ENCODE data around the gene GAD2. TPM values are rescaled to one million over a fixed set of nuclear protein-coding genes. Genes with fewer than 3 reads are reported as not detected.
A peak's percentile ranks its signal among the peaks of the same experiment; 100 is the strongest.
"Not testable (repeated sequence)": the region's sequence is repeated elsewhere in the genome, so short reads cannot be mapped to it uniquely, and the experiment has no call there.

GAD2 gene
- total RNA-seq, 1 donor from 2014 or later = not detected

DNA sequence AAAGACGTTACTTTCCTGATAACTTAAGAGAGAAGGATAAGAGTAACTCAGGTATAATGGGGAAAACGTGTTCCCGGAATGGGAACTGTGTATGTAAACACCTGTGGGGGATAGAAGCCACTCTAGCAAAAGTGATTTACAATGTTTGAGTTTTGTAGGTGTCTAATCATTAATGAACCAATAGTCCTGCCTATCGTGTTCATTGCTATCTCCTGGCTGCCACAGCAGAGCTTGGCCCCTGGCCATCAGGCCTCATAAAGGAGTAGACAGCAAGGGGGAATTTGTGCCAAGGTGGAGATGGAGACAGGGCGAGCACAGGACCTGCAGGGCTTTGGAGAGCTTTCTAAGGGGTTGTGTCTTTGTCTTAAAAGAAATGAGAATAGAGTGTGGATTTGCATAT is 102.1 kb downstream of the GAD2 start:
- no peak for DNase-seq (ENCODE audit: low spot score)

DNA sequence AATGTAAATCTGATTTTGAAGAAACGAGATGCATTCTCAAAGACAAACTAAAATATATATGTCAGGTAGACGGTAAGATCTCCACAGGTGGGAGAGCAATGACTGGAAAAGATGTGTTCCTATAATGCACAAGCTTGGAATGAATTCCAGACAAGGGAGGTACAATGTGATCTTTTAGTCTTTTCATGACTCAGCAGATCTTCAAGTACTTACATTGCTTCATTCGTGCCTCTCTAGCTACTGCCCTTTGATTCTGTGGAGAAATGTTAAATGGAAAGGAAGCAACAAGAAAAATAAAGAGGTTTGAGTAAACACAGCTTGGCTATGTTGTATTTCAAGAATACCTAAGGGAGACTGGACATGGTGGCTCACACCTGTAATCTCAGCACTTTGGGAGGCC is 106.6 kb downstream of the GAD2 start:
- no peak for DNase-seq (ENCODE audit: low spot score)

DNA sequence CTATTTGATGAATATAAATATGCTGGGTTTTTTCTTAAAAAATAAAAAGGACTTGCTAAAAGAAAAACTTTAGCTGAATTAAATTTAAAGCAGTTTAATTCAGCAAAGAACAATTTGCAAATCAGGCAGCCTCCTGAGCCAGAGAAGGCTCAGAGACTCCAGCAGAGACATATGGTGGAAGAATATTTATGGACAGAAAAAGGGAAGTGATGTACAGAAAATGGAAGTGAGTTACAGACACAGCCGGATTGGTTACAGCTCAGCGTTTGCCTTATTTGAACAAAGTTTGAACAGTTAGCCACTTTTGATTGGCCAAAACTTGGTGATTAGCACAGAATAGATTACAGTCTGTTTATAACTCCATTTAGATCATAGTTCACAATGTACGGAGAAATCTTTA is 110.3 kb downstream of the GAD2 start:
- DNase-seq (ENCODE audit: low spot score) = no peak

DNA sequence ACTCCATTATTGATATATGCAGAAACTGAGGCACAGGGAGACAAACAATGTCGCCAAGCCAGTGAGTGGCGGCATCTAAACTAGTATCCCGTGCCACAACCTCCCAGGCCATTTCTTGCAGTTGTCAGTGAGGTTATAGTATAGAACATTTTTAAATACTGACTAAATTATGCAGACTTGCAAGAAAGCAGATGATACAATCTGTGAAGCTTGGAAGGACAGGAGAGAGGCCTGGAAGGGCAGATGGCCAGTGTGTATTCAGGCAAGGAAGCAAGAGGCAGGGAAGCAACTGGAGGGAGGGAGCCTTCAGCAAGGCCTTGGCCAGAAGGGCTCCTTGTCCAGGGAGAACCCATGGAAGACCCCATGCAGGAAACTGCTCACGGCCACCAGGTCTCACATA is 111.2 kb downstream of the GAD2 start:
- no peak for DNase-seq (ENCODE audit: low spot score)

DNA sequence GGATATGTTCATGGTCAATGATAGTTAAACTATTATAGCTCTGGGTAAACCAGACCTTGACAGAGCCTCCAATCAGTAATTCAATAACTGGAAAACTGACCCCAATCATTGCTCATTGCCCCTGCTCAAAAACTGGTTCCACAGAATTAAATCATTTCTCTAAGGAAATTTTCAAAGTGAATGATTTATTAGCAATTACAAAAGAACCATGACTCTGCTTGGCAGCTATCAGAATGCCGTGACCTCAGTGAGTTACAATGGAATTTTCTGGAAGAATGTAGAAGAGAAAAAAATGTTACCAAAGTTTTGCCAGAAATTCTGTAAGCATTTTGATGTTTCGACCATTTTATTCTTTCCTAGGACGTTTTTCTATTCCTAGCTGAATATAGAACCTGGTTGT is 114.8 kb downstream of the GAD2 start:
- no peak for DNase-seq (ENCODE audit: low spot score)

DNA sequence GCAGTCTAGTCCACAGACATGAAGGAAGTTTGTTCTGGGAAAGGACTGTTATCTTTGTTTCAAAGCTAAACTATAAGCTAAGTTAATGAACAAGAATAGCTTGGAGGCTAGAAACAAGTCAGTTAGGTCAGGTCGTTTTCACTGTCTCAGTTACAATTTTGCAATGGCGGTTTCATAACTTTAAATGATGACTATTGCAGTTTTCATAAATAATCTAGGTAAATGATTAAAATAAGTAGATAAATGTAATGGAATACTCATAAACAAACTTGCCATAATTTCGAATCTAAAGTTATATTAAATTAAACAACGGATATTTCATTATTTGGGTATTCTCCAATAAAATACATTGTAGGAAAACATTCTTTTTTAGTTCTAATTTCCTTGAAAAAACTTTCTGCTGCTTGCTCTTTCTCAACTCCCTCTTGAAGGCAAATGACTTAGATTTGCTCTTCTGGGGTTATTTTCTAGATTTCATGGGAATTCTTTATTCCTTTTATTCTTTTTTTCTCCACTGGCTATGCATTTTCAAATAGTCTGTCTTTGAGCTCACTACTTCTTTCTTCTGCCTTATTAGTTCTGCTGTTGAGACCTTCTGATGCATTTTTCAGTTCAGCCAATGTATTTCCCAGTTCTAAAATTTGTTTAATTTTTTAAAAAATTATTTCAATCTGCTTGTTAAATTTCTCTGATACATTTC is 117.8 kb downstream of the GAD2 start:
- DNase-seq (ENCODE audit: low spot score) = no peak

DNA sequence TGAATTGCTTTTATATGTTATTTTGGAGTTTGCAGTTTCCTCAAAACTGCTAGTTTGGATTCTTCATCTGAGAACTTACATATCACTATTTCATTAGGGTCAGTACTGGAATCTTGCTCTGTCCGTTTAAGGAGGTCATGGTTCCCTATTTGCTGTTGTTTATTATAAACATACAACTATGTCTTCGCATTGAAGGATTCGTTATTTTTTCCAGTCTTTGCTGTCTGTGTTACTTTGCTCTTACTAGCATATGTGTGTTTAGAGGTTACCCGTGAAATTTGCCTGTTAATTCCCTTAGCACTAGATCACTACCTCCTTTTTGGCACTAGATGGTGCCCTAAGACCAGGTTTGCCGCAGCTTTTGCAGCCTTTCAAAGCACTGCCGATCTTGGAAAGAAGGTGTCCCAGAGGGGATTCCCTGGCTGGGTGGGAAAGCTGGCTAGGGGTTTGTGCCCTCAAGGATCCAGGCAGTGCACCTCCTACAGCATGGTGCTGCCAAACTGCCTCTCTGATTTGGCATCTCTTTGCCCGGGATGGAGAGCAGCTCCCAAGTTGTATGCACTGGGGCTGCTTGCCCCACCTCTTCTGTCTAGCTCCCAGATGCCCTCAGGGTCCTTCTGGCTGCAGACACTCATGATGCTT is 118.5 kb downstream of the GAD2 start:
- DNase-seq (ENCODE audit: low spot score) = peak; percentile 45

DNA sequence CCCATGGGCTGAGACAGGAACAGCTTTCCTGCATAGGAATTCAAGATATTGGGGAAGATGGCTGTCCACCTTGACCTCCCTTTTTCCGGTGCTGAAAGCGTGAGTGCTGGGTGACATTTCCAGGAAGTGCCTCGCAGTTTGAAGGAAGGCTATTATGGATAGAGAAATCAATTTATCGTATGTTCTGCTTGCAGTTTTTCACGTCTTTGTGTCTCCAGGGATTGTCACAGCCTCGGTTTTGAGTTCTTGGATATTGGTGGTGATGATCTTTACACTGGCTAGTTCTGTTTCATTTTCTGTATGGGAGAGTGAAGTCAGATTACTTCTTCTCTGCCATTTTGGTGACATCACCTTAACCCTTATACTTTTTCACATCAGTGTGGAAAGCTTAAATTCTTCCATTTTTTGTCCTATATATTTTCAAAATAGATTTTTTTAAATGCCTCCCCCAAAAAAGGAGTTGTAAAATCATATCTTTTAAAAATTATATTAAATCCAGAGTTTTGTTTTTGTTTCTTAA is 119.1 kb downstream of the GAD2 start:
- no peak for DNase-seq (ENCODE audit: low spot score)

DNA sequence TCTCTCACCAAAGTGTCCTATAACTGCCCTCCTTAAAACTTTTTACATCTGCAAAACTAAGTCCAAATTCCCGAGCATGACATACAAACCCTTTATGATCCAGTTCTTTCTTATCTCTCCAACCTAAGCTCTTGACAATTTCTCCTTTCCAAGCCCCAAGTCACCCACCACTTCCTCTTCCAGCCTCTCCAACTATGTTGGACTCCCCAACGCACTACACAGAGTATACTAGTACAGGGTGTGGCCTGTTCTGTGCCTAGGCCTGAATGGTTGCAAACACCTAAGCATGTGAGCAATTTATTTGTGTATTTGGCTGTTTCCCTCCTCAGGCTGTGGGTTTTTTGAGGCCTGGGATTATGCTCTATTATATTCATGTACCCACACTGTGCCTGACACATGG is 120.4 kb downstream of the GAD2 start:
- DNase-seq (ENCODE audit: low spot score) = no peak

DNA sequence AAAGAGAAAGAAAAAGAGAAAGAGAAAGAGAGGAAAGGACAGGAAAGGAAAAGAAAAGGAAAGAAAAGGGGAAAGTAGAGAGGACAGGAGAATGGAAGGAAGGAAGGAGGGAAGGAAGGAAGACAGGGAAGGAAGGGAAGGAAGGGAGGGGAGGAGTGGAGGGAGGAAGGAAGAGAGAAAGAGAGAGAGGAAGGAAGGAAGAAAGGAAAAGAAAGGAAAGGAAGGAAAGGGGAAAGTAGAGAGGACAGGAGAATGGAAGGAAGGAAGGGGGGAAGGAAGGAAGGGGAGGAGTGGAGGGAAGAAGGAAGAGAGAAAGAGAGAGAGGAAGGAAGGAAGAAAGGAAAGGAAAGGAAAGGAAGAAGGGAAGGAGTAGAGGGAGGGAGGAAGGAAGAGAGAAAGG is 125.1 kb downstream of the GAD2 start:
- DNase-seq (ENCODE audit: low spot score) = no peak

DNA sequence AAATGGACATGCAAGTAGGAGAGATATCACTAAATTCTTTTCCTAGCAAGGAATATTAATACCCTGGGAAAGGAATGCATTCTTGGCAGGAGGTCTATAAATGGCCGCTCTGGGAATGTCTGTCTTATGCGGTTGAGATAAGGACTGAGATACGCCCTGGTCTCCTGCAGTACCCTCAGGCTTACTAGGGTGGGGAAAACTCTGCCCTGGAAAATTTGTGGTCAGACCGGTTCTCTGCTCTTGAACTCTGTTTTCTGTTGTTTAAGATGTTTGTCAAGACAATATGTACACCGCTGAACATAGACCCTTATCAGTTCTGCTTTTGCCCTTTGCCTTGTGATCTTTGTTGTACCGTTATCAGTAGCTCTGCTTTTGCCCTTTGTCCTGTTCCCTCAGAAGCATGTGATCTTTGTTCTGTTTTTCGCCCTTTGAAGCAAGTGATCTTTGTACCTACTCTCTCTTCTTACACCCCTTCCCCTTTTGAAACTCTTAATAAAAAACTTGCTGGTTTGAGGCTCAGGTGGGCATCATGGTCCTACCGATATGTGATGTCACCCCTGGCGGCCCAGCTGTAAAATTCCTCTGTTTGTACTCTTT is 132.3 kb downstream of the GAD2 start:
- not testable (repeated sequence) for DNase-seq (ENCODE audit: low spot score)

Other genes with a start within 250 kb of the GAD2 start
- 8.0 TPM for gene APBB1IP, start 221.6 kb downstream of the GAD2 start, total RNA-seq